HG03097 (cell line): ENCODE measurements around the gene MRPL18.
A peak's percentile ranks its signal among the peaks of the same experiment; 100 is the strongest.
"Not testable (repeated sequence)": the region's sequence is repeated elsewhere in the genome, so short reads cannot be mapped to it uniquely, and the experiment has no call there.

Experiments used
- ATAC-seq: cut with Tn5 transposase; IDR thresholded peaks from one replicate; pipeline ENCODE4 v1.9.1; 2021; ENCODE audit not compliant: unreplicated experiment, low FRiP score

MRPL18 gene

DNA sequence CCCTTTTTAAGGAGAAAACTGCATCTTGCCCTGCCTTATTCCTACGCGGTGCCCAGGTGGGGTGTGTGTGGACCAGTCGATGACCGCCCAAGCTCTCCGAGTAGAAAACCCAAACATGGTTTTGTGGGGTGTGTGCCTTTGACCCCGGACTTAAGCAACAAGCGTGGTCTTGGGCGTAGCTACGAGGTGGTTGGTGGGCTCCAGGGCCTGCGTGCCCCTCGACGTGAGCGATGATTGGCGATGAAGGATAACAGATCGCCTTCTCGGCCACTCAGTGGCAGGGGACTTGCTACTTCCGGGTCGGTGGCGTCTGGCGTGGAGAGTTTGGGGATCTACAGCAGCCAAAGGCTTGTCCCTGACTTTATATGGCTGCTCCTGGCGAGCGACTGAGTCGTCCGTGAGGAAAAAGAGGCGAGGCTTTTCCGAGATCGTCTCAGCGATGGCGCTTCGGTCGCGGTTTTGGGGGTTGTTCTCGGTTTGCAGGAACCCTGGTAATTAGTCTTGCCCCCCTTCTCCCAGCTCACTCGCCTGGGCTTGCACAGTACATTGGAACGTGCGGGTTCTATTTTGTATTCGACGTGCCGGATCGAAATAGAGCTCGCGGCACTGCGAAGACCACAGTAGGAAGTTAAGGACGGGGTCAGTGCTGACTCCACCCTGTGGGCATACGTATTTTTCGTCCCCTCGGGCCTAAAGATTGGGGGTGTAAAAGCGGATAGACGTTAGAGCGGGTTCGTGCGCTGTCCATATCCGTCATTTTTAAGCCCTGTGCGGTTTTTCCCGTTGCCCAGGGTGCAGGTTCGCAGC, at the start of gene MRPL18:
Gene MRPL18, plus strand, starts transcription at position 319 of the 807 bp plus-strand sequence. Its CDS starts 121 bp downstream, at position 440.
- ATAC-seq: peak; percentile 85

DNA sequence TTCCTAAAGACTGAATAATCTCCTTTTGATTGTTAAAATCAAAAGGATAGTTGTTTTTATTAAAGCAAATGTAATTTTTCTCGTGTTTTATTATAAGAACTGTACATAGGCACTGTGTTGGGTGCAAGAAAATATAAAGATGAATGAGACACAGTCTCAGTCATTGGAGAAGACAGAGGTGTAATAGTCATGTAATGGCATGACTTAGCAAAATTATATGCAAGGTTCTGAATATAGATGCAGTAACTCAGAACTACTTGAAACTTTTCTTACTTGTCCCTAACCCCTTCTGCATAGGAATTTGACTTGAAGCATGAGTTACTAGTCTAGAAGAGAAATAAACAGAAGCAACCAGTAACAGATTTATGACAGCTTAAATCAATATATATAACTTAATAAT, 48.1 kb upstream of the MRPL18 start:
- ATAC-seq: no peak

GRCh38 chr6:159745081-159745480, 45.2 kb upstream of the MRPL18 start:
- no peak for ATAC-seq

- no peak for ATAC-seq
Observed at GRCh38 chr6:159746759-159747158, 43.5 kb upstream of the MRPL18 start.

- not testable (repeated sequence) for ATAC-seq
Observed at GRCh38 chr6:159748127-159748526, 42.1 kb upstream of the MRPL18 start.

DNA sequence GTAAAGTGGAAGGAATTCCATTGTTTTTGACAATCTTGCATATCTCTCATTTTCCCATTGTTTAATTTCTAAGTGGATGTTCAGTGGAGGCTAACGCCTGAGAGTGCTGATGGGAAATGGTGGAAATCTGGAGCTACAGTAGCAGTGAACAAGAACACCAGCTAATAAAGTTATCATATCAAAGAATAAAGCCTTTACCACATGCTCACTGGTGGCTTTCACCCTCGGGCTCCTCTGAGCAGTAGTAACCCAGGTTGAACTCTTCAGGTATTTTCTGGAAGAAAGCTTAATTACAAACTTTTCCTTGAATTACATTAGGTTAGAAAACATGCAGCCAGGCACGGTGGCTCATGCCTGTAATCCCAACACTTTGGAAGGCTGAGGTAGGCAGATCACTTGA, 38.8 kb upstream of the MRPL18 start:
- no peak for ATAC-seq

DNA sequence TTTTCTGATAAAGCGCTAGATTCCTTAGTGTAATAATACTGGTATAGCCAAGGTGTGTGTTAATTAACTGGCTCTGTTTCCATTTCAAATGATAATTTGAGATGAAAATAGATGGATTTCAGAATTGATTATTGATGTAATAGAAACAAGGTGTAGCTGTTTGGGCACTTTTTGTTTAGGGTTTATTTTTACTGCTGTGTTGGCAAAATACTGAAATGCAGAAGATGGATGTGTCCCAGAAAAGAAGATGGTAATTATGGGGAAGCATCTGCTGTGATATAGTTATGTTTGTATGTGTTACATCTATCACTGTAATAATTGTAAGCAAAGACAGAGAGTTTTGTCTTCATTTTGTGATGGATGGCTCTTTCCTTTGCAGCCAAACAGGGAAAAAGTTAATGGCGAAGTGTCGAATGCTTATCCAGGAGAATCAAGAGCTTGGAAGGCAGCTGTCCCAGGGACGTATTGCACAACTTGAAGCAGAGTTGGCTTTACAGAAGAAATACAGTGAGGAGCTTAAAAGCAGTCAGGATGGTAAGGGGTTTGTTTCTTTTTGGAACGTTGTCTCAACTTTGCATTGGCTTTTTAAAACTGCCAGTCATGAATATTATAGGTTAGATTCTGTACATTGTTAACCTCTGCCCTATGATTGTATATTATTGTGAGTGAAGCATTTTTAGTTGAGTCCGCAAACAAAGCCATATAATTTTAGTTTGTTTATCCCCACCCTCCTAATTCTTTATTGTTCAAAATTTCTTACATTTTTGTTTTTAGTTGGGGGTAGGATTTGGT, 37.0 kb upstream of the MRPL18 start:
- no peak for ATAC-seq

- no peak for ATAC-seq
Observed at GRCh38 chr6:159754401-159754800, 35.9 kb upstream of the MRPL18 start.

DNA sequence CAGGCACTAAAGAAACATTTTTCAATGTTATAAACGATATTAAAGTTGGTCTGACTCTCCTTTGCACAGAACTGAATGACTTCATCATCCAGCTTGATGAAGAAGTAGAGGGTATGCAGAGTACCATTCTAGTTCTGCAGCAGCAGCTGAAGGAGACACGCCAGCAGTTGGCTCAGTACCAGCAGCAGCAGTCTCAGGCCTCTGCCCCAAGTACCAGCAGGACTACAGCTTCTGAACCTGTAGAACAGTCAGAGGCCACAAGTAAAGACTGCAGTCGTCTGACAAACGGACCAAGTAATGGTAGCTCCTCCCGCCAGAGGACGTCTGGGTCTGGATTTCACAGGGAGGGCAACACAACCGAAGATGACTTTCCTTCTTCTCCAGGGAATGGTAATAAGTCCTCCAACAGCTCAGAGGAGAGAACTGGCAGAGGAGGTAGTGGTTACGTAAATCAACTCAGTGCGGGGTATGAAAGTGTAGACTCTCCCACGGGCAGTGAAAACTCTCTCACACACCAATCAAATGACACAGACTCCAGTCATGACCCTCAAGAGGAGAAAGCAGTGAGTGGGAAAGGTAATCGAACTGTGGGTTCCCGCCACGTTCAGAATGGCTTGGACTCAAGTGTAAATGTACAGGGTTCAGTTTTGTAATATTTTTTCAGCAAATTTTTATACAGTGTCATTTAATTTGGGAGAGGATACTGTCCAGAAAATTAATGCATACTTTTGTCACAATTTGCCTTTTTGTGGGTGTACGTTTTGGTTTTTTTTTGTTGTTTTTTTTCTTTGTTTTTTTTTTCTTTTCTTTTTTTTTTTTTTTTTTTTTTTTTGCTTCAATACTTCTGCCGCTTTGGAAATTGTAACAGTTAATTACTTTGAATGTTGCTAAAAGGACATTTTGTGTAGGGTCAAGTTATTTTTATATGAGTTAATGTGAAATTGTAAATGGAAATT, 35.0 kb upstream of the MRPL18 start:
- no peak for ATAC-seq

- ATAC-seq: no peak
Observed at GRCh38 chr6:159756508-159756907, 33.8 kb upstream of the MRPL18 start.

- no peak for ATAC-seq
Observed at GRCh38 chr6:159758031-159759001, 32.0 kb upstream of the MRPL18 start.

GRCh38 chr6:159759645-159760044, 30.6 kb upstream of the MRPL18 start:
- no peak for ATAC-seq

DNA sequence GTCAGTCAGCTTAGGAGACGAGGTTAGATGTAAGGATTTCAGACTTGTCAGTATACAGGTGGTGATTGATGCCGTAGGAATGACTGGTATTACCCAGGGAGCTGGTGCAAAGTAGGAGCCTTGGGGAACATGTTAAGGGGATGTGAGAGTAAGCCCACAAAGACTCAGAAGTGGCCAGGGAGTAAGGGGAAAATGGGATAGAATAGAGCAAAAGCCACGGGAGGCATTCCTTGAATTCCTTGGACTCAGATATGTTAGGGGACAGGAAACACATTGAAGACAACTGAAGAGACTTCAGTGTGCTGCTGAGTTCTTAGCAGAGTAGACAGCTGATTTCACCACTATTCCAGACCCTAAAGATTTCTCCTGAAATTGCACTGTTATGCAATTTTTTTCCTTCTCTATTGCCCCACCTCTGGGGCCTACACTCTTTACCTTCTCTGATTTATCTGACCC, 29.6 kb upstream of the MRPL18 start:
- no peak for ATAC-seq

DNA sequence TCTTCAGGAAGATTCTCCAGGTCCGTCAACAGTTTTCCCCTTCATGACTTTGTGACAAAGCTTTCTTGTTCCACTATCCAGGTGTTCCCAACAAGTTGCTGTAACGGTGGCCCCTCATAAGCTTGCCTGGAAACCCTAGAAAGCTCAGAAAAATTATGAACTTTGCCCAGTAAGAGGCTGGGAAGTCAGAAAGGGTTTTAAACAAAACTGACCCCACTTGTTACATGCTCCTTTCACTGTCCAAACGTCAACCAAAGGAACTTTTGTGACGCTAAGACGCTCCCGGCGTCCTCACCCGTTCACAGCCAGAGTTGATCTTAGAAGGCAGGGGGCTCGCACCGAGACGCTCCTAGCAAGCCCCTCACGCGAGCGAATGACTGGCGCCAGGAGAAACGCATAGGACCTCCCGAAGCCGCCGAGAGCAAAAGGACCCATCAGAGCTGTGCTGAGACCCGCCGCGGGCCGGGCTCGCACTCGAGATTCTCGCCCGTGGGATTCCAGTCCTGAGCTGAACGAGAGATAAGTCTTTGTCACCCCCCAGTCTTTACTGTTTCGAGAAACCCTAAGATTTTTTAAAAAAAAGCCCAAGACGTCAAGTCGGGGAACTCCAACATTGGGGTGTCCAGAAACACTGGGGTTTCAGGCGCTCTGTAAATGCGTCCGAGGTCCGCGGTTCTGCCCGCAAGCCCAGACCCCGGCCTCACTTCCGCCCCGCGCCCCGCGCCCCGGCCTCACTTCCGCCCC, 29.0 kb upstream of the MRPL18 start:
- peak; percentile 1 for ATAC-seq

GRCh38 chr6:159761873-159762680, 28.2 kb upstream of the MRPL18 start, which contains the start of gene ACAT2:
ACAT2 (plus strand) TSS chr6:159762045; CDS start chr6:159762088, 43 bp downstream.
- peak; percentile 97 for ATAC-seq

DNA sequence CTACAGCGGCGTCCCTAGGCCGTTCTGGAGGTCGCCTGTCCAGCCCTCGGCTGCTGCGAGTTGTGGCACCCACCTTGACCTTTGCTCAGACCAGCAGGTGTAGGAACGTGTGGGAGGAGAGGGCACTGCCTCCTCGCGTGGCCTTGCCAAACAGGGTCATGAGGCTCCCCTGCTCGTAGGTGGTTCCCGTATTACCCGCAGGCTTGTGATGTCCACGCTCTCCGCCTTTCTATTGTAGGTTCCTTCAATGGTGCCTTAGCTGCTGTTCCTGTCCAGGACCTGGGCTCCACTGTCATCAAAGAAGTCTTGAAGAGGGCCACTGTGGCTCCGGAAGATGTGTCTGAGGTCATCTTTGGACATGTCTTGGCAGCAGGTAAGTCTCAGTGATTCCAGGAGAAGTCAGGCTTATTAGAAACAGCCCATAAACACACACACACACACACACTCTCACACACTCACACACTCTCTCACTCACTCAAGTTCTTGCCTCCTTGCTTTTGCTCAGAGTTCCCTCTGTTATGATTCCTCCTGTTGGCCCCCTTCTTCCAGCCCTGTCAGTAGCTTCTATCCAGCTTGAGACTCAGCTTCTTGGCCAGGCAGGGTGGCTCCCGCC, 27.5 kb upstream of the MRPL18 start:
- no peak for ATAC-seq

- ATAC-seq: no peak
Observed at GRCh38 chr6:159766906-159767305, 23.4 kb upstream of the MRPL18 start.
